GM23338 (cell line): Measurements from ENCODE around the gene AATF. TPM values are rescaled to one million over a fixed set of nuclear protein-coding genes. Genes with fewer than 3 reads are reported as not detected.

Source experiments
- ATAC-seq: fragments of 200-7000 bp; cut with Tn5 transposase; 3 replicates; pipeline ENCODE4 v1.9.1; 2020
- DNase-seq: peaks from one replicate; pipeline ENCODE4 v3.0.0-alpha.2; 2015; ENCODE audit warnings: low spot score
- H2AFZ ChIP-seq: fragments of 200-600 bp; sonication (generic); 2 replicates; pipeline ENCODE4 v1.8.0; 2016; ENCODE audit warnings: antibody characterized with exemption, mild to moderate bottlenecking, moderate library complexity
- H3F3A ChIP-seq: fragments of 200-600 bp; sonication (generic); replicated peaks from 2 replicates; pipeline ENCODE4 v1.8.0; 2017; ENCODE audit warnings: antibody characterized with exemption, mixed run types, low read depth
- H3K27ac ChIP-seq: fragments of 200-600 bp; sonication (generic); 2 replicates; pipeline ENCODE4 v1.6.1; 2016; ENCODE audit warnings: low read depth
- H3K27me3 ChIP-seq: fragments of 200-600 bp; sonication (generic); 2 replicates; pipeline ENCODE4 v1.8.0; 2016; ENCODE audit warnings: mild to moderate bottlenecking, mixed run types, moderate library complexity; ENCODE audit not compliant: insufficient read depth
- H3K36me3 ChIP-seq: fragments of 200-600 bp; sonication (generic); 2 replicates; pipeline ENCODE4 v1.8.0; 2016; ENCODE audit warnings: mild to moderate bottlenecking; ENCODE audit not compliant: insufficient read depth
- H3K4me1 ChIP-seq: fragments of 200-600 bp; sonication (generic); 2 replicates; pipeline ENCODE4 v1.8.0; 2016; ENCODE audit warnings: mild to moderate bottlenecking, moderate library complexity; ENCODE audit not compliant: insufficient read depth
- H3K4me2 ChIP-seq: fragments of 200-600 bp; sonication (generic); 2 replicates; pipeline ENCODE4 v1.7.1; 2017; ENCODE audit warnings: mixed run types
- H3K4me3 ChIP-seq: fragments of 200-600 bp; sonication (generic); 2 replicates; pipeline ENCODE4 v1.6.1; 2016; ENCODE audit warnings: mixed run types
- H3K79me2 ChIP-seq: fragments of 200-600 bp; sonication (generic); replicated peaks from 2 replicates; pipeline ENCODE4 v1.8.0; 2017; ENCODE audit warnings: mild to moderate bottlenecking; ENCODE audit not compliant: insufficient read depth
- H3K9me2 ChIP-seq: fragments of 200-600 bp; sonication (generic); 2 replicates; pipeline ENCODE4 v1.8.0; 2017; ENCODE audit not compliant: insufficient read depth
- H4K20me1 ChIP-seq: fragments of 200-600 bp; sonication (generic); replicated peaks from 2 replicates; pipeline ENCODE4 v1.8.0; 2017; ENCODE audit warnings: mild to moderate bottlenecking; ENCODE audit not compliant: insufficient read depth
- H3K27ac Mint-ChIP-seq: 2 replicates; pipeline ENCODE4 v1.8.0; 2020; ENCODE audit warnings: inconsistent platforms, mild to moderate bottlenecking, moderate library complexity, mixed read lengths
- H3K27me3 Mint-ChIP-seq: 3 replicates; pipeline ENCODE4 v1.8.0; 2022; ENCODE audit warnings: low read depth, mild to moderate bottlenecking, moderate library complexity, mixed read lengths, inconsistent platforms; ENCODE audit not compliant: insufficient read depth, poor library complexity
- H3K36me3 Mint-ChIP-seq: 3 replicates; pipeline ENCODE4 v1.8.0; 2021; ENCODE audit warnings: low read depth, mild to moderate bottlenecking, inconsistent platforms, moderate library complexity, mixed read lengths
- H3K4me1 Mint-ChIP-seq: 3 replicates; pipeline ENCODE4 v1.8.0; 2020; ENCODE audit warnings: mild to moderate bottlenecking, inconsistent platforms, mixed read lengths
- H3K4me3 Mint-ChIP-seq: 3 replicates; pipeline ENCODE4 v1.8.0; 2021; ENCODE audit warnings: moderate library complexity, mild to moderate bottlenecking, inconsistent platforms, mixed read lengths
- H3K9me3 Mint-ChIP-seq: 3 replicates; pipeline ENCODE4 v1.8.0; 2020; ENCODE audit warnings: moderate library complexity, mild to moderate bottlenecking, inconsistent platforms, mixed read lengths
- CREB1 ChIP-seq: fragments of 250-450 bp; sonication (Bioruptor Pico); IDR thresholded peaks from 2 replicates; pipeline ENCODE4 v1.5.0; 2020; ENCODE audit warnings: low read depth, mild to moderate bottlenecking, moderate library complexity
- ETS1 ChIP-seq: IDR thresholded peaks from 2 replicates; pipeline ENCODE4 v1.6.1; 2016; ENCODE audit warnings: antibody characterized with exemption
- EZH2 ChIP-seq: fragments of 200-600 bp; sonication (generic); IDR thresholded peaks from one replicate; pipeline ENCODE4 v1.8.0; 2017; ENCODE audit warnings: antibody characterized with exemption, mild to moderate bottlenecking, low read depth; ENCODE audit not compliant: unreplicated experiment
- JUNB ChIP-seq: IDR thresholded peaks from one replicate; pipeline ENCODE4 v1.6.1; 2016; ENCODE audit warnings: antibody characterized with exemption; ENCODE audit not compliant: unreplicated experiment
- POLR2AphosphoS5 ChIP-seq: IDR thresholded peaks from 2 replicates; pipeline ENCODE4 v1.6.1; 2016; ENCODE audit warnings: antibody characterized with exemption, low read depth
- STAT1 ChIP-seq: IDR thresholded peaks from one replicate; pipeline ENCODE4 v1.6.1; 2016; ENCODE audit warnings: antibody characterized with exemption; ENCODE audit not compliant: unreplicated experiment
- ZNF114 ChIP-seq: fragments of 250-450 bp; sonication (Bioruptor Pico); IDR thresholded peaks from 2 replicates; pipeline ENCODE4 v1.5.0; 2020; ENCODE audit warnings: mild to moderate bottlenecking, moderate library complexity
- ZNF331 ChIP-seq: fragments of 250-450 bp; sonication (Bioruptor Pico); IDR thresholded peaks from 2 replicates; pipeline ENCODE4 v1.5.0; 2020; ENCODE audit warnings: low read depth, mild to moderate bottlenecking, moderate library complexity
- ZNF462 ChIP-seq: fragments of 250-450 bp; sonication (Bioruptor Pico); IDR thresholded peaks from 2 replicates; pipeline ENCODE4 v1.5.0; 2020; ENCODE audit warnings: mild to moderate bottlenecking, moderate library complexity
- polyA plus RNA-seq: library from polyadenylated mRNA; unstranded; fragments of >200 nt; fragmentation: Nextera tagmentation; extraction: Ambion mirVana; gene quantifications from 2 replicates; pipeline ENCODE4 v1.2.1, GENCODE V29; 2016
- total RNA-seq: library from RNA; depleted of rRNA; stranded (reverse); fragments of >200 nt; shearing (Covaris generic); gene quantifications from 2 replicates; pipeline ENCODE4 v1.2.3, GENCODE V29; 2014
- TF ChIP-seq, protein P1 (sequence below): IDR thresholded peaks from one replicate; pipeline ENCODE4 v1.6.1; 2018; ENCODE audit warnings: antibody characterized with exemption; ENCODE audit not compliant: unreplicated experiment
- TF ChIP-seq, protein P2 (sequence below), 2 experiments: fragments of 200-600 bp in 1 of 2; sonication (generic) in 1 of 2; conservative IDR thresholded peaks; 2 replicates each; pipeline versions ENCODE4 v1.5.1 to v1.6.1; 2016 to 2017; ENCODE audit warnings: antibody characterized with exemption in 2 of 2, low read depth in 2 of 2, mild to moderate bottlenecking in 2 of 2, moderate library complexity in 1 of 2

AATF gene
- total and polyA plus RNA-seq, 2 experiments from 2014 or later: 40.2 to 71.2 TPM

DNA sequence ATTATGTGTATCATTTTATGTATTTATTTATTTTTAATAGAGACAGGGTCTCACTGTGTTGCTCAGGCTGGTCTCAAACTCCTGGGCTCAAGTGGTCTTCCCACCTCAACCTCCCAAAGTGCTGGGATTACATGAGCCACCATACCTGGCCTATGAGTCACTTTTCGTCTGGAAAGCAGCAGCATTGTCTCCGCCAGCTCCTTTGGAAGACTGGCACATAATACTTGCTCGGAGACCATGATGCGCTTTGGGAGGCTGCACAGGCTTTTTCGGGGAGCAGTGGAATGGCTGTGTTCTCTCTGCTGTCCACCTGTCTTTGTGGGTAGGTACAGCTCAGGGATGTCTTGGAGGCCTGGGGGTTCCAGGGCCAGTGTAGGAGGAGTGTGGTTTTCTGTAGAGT, 102.2 kb downstream of the AATF start (continued):
- TF ChIP-seq POLR2AphosphoS5: no peak
- TF ChIP-seq STAT1: no peak
- TF ChIP-seq EZH2: no peak
- TF ChIP-seq, protein P1, sequence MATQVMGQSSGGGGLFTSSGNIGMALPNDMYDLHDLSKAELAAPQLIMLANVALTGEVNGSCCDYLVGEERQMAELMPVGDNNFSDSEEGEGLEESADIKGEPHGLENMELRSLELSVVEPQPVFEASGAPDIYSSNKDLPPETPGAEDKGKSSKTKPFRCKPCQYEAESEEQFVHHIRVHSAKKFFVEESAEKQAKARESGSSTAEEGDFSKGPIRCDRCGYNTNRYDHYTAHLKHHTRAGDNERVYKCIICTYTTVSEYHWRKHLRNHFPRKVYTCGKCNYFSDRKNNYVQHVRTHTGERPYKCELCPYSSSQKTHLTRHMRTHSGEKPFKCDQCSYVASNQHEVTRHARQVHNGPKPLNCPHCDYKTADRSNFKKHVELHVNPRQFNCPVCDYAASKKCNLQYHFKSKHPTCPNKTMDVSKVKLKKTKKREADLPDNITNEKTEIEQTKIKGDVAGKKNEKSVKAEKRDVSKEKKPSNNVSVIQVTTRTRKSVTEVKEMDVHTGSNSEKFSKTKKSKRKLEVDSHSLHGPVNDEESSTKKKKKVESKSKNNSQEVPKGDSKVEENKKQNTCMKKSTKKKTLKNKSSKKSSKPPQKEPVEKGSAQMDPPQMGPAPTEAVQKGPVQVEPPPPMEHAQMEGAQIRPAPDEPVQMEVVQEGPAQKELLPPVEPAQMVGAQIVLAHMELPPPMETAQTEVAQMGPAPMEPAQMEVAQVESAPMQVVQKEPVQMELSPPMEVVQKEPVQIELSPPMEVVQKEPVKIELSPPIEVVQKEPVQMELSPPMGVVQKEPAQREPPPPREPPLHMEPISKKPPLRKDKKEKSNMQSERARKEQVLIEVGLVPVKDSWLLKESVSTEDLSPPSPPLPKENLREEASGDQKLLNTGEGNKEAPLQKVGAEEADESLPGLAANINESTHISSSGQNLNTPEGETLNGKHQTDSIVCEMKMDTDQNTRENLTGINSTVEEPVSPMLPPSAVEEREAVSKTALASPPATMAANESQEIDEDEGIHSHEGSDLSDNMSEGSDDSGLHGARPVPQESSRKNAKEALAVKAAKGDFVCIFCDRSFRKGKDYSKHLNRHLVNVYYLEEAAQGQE: no peak
- TF ChIP-seq, protein P2, sequence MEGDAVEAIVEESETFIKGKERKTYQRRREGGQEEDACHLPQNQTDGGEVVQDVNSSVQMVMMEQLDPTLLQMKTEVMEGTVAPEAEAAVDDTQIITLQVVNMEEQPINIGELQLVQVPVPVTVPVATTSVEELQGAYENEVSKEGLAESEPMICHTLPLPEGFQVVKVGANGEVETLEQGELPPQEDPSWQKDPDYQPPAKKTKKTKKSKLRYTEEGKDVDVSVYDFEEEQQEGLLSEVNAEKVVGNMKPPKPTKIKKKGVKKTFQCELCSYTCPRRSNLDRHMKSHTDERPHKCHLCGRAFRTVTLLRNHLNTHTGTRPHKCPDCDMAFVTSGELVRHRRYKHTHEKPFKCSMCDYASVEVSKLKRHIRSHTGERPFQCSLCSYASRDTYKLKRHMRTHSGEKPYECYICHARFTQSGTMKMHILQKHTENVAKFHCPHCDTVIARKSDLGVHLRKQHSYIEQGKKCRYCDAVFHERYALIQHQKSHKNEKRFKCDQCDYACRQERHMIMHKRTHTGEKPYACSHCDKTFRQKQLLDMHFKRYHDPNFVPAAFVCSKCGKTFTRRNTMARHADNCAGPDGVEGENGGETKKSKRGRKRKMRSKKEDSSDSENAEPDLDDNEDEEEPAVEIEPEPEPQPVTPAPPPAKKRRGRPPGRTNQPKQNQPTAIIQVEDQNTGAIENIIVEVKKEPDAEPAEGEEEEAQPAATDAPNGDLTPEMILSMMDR (conservative IDR thresholded peaks at IDR 0.05; ENCODE audit: low read depth in 2 of 2): no peak
- TF ChIP-seq ETS1: no peak
- no peak for TF ChIP-seq ZNF331 (CRISPR knock-in tag)
- TF ChIP-seq ZNF114 (CRISPR knock-in tag): no peak

GRCh38 chr17:37051381-37051780, 102.6 kb downstream of the AATF start:
- Histone ChIP-seq H3K27ac (no peak overlapping the region), H2AFZ (no peak overlapping the region), H4K20me1 (no peaks in the 10 kb centered on the region), H3K4me3 (no peak overlapping the region), H3K79me2 (no peaks in the 10 kb centered on the region), H3F3A (peaks cover 20% of the 10 kb centered on the region; the same call in 1 of the 2 replicates), H3K36me3 (peaks cover 4% of the 10 kb centered on the region; the same call in 1 of the 2 replicates), H3K4me1 (peaks cover 15% of the 10 kb centered on the region), H3K9me2 (no peaks in the 10 kb centered on the region), H3K4me2 (no peak overlapping the region), H3K27me3 (no peaks in the 10 kb centered on the region)
- Mint-ChIP-seq H3K4me3 (no peak overlapping the region), H3K4me1 (peaks cover 44% of the 10 kb centered on the region), H3K36me3 (peaks cover 4% of the 10 kb centered on the region; the same call in 1 of the 3 replicates), H3K9me3 (no peaks in the 10 kb centered on the region), H3K27me3 (peaks cover 12% of the 10 kb centered on the region), H3K27ac (no peak overlapping the region)
- DNase-seq: no peak
- ATAC-seq: no peak
- TF ChIP-seq CREB1 (CRISPR knock-in tag) (no peak), JUNB (no peak), ZNF114 (CRISPR knock-in tag) (no peak), ZNF462 (no peak)
